OCI-LY3 (cell line): ENCODE data around the gene ASB7.

Experiments
- EZH2phosphoT487 ChIP-seq: fragments of 200-600 bp; shearing (Covaris generic); IDR thresholded peaks from 2 replicates; pipeline ENCODE4 v1.6.1; 2018; ENCODE audit warnings: antibody characterized with exemption, mixed run types, low read depth
- TF ChIP-seq, protein P1 (sequence below): fragments of 200-600, 300-600 bp; sonication (generic); IDR thresholded peaks from 2 replicates; pipeline ENCODE4 v1.5.1; 2014; ENCODE audit warnings: antibody characterized with exemption, low read length, low read depth

DNA sequence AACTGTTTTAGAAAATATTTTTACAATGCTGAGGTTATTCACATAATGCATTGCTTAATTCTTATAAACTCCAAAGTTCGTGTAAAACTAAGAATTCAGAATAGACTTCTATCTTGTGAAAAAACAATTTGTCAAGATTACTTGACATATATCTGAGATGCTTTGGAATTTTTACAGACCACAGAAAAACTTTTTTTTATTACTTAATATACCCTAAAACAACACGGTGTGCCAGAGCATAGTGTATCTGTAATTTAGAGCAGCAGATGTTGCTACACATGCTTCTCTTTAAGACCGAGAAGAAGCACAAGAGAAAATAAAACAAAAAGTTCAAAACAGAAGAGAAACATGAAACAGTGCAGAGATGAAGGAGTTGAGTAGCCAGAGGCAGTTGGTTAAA, 26.4 kb downstream of the ASB7 start:
- TF ChIP-seq, protein P1, sequence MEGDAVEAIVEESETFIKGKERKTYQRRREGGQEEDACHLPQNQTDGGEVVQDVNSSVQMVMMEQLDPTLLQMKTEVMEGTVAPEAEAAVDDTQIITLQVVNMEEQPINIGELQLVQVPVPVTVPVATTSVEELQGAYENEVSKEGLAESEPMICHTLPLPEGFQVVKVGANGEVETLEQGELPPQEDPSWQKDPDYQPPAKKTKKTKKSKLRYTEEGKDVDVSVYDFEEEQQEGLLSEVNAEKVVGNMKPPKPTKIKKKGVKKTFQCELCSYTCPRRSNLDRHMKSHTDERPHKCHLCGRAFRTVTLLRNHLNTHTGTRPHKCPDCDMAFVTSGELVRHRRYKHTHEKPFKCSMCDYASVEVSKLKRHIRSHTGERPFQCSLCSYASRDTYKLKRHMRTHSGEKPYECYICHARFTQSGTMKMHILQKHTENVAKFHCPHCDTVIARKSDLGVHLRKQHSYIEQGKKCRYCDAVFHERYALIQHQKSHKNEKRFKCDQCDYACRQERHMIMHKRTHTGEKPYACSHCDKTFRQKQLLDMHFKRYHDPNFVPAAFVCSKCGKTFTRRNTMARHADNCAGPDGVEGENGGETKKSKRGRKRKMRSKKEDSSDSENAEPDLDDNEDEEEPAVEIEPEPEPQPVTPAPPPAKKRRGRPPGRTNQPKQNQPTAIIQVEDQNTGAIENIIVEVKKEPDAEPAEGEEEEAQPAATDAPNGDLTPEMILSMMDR, result no peak
- TF ChIP-seq EZH2phosphoT487, result no peak
